SHP77 treated with DMSO at 0.1 percent for 48 hours (cell line): ENCODE data around the gene TXK.
A peak's percentile ranks its signal among the peaks of the same experiment; 100 is the strongest.

ENCODE experiments used
- DNase-seq: peaks from one replicate; lab custom pipeline; 2025; lab: John Stamatoyannopoulos, UW

TXK gene

GRCh38 chr4:48137846-48138245 lies 3.8 kb upstream of the TXK start:
- DNase-seq, result no peak

GRCh38 chr4:48133669-48134068 lies 381 bp downstream of the TXK start:
- no peak for DNase-seq

GRCh38 chr4:48131736-48132135 lies 2.3 kb downstream of the TXK start:
- no peak for DNase-seq

- no peak for DNase-seq
Measured at GRCh38 chr4:48130100-48130499, 4.0 kb downstream of the TXK start.

- DNase-seq, result no peak
Measured at GRCh38 chr4:48129307-48130014, 4.6 kb downstream of the TXK start.

- peak; percentile 1 for DNase-seq
Measured at GRCh38 chr4:48127682-48128404, 6.2 kb downstream of the TXK start.

- no peak for DNase-seq
Measured at GRCh38 chr4:48127231-48127630, 6.8 kb downstream of the TXK start.

- no peak for DNase-seq
Measured at GRCh38 chr4:48126621-48127020, 7.4 kb downstream of the TXK start.

GRCh38 chr4:48124870-48125269 lies 9.2 kb downstream of the TXK start:
- DNase-seq, result no peak

GRCh38 chr4:48122756-48123155 lies 11.3 kb downstream of the TXK start:
- no peak for DNase-seq

- no peak for DNase-seq
Measured at GRCh38 chr4:48121180-48121579, 12.9 kb downstream of the TXK start.

- no peak for DNase-seq
Measured at GRCh38 chr4:48120132-48120531, 13.9 kb downstream of the TXK start.

- no peak for DNase-seq
Measured at GRCh38 chr4:48119646-48120045, 14.4 kb downstream of the TXK start.

- DNase-seq, result no peak
Measured at GRCh38 chr4:48118081-48118480, 16.0 kb downstream of the TXK start.

GRCh38 chr4:48116582-48116981 lies 17.5 kb downstream of the TXK start:
- no peak for DNase-seq

GRCh38 chr4:48114412-48114811 lies 19.6 kb downstream of the TXK start:
- DNase-seq, result no peak

- no peak for DNase-seq
Measured at GRCh38 chr4:48112017-48112667, 21.9 kb downstream of the TXK start.

GRCh38 chr4:48110452-48110978 lies 23.5 kb downstream of the TXK start:
- DNase-seq, result no peak

- DNase-seq, result no peak
Measured at GRCh38 chr4:48109413-48110263, 24.4 kb downstream of the TXK start.

- no peak for DNase-seq
Measured at GRCh38 chr4:48108309-48109073, 25.6 kb downstream of the TXK start.

GRCh38 chr4:48105230-48105629 lies 28.8 kb downstream of the TXK start:
- DNase-seq, result no peak
